ENCODE results near the gene SLC25A13.

- TF ChIP-seq EZH2phosphoT487 (IDR thresholded peaks at IDR 0.05; ENCODE audit: insufficient read depth, low read depth) (no peak), EZH2 (IDR thresholded peaks at IDR 0.05; ENCODE audit: insufficient read depth, poor library complexity, severe bottlenecking) (no peak)
These were observed 140.7 kb downstream of the SLC25A13 start for GRCh38 chr7:96181174-96181573.
